HG03342 (cell line): ENCODE results near the gene ATP1A4.
"Not testable (repeated sequence)": the region's sequence is repeated elsewhere in the genome, so short reads cannot be mapped to it uniquely, and the experiment has no call there.

ENCODE experiments used
- ATAC-seq: cut with Tn5 transposase; IDR thresholded peaks from one replicate; pipeline ENCODE4 v1.9.1; 2021; ENCODE audit warnings: mild to moderate bottlenecking, moderate library complexity; ENCODE audit not compliant: unreplicated experiment

Gene ATP1A4

DNA sequence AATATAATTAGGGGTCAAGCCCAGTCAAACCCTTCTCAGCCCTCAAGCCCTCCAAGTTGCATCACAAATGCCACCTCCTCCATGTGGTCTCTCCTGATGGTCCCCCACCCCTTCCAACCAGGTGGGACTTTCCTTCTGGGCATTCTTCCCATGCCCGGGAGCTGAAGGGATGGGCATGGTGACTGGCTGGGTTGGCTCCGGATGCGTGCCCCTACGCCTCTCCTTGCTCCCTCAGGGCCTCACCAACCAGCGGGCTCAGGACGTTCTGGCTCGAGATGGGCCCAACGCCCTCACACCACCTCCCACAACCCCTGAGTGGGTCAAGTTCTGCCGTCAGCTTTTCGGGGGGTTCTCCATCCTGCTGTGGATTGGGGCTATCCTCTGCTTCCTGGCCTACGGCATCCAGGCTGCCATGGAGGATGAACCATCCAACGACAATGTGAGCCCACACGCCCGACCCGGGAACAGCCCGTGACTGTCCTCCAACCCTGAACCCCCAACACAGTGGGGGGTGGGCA, 28.4 kb upstream of the ATP1A4 start:
- ATAC-seq, result no peak

GRCh38 chr1:160123726-160124125, 27.7 kb upstream of the ATP1A4 start:
- ATAC-seq, result no peak

DNA sequence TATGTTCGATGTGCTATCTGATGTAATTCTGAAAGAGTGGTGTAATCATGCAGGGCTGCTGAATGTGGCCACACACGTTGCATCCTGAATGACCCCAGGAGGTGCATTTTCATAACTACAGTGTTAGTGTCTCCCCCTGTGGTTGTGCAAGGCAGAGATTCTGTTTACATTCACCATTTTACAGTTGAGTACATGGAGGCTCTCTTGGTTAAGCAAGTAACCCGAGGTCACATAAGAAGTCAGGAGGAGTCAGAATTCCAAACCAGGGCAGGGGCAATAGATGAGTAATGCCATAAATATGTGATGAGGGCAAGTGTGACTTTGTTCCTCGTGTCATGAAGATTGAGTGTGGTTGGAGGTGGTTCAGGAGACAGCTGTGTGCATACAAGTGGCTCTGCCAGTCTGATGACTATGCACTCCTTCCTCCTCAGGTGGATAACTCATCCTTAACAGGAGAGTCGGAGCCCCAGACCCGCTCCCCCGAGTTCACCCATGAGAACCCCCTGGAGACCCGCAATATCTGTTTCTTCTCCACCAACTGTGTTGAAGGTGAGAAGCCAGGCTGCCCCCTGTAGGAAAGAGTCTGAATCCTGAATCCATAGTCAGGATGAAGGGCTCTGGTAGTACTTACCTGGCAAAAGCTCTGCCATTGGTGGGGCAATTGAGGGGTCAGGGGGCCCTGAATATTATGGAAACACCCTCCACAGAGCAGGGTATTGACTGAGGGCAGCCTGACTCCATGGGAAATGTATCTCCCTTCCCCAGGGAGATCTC, 26.5 kb upstream of the ATP1A4 start:
- ATAC-seq, result no peak

- no peak for ATAC-seq
These were observed 25.7 kb upstream of the ATP1A4 start for GRCh38 chr1:160125746-160126145.

GRCh38 chr1:160126342-160126741, 25.1 kb upstream of the ATP1A4 start:
- not testable (repeated sequence) for ATAC-seq

DNA sequence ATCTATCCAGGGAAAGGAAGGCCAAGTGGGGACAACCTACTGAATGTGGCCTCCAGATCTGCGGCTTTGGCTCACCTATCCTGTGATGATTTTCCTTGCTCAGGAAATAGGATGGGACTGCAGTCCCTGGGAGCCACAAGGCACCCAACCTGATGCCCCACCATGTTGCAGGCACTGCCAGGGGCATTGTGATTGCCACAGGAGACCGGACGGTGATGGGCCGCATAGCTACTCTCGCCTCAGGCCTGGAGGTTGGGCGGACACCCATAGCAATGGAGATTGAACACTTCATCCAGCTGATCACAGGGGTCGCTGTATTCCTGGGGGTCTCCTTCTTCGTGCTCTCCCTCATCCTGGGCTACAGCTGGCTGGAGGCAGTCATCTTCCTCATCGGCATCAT, 24.0 kb upstream of the ATP1A4 start:
- ATAC-seq, result no peak

DNA sequence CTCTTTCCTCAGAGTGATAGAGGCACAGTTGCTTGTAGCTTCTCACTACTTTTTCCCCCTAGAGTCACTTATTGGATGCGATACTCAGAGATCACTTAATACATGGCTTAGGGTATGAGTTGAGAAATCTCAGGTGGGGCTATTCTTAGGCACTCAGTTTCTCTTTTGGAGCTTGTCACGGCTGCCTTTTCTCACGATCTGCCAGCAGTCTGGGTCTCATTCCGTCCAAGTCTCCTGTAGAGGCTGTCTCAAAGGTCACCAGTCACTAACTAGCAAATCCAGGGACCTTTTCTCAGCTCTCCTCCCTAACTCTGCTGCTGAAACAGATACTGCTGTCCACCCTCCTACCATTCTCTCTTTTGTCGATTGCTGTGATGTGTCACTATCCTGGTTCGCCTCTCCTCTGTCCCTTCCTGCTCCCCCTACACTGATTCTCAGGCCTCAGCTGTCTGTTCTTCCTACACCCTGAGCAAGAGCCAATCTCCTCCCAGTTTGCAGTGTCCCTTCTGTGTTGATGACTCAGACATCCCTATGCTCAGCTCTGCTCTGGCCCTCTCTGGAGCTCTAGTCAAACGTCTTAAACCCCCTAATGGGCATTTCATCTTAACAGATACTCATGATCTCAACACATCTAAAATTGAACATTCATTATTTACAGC, 23.4 kb upstream of the ATP1A4 start:
- ATAC-seq, result no peak

DNA sequence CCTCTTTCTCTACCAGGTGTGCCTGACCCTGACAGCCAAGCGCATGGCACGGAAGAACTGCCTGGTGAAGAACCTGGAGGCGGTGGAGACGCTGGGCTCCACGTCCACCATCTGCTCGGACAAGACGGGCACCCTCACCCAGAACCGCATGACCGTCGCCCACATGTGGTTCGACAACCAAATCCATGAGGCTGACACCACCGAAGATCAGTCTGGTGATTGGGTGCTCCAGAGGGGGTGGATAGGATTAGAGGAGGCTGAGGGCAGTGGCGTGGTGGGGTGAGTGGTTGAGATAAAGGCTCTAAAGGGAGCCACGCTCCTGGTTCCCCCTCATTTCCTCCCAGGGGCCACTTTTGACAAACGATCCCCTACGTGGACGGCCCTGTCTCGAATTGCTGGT, 22.8 kb upstream of the ATP1A4 start:
- no peak for ATAC-seq

- ATAC-seq, result no peak
These were observed 22.4 kb upstream of the ATP1A4 start for GRCh38 chr1:160129046-160129445.

DNA sequence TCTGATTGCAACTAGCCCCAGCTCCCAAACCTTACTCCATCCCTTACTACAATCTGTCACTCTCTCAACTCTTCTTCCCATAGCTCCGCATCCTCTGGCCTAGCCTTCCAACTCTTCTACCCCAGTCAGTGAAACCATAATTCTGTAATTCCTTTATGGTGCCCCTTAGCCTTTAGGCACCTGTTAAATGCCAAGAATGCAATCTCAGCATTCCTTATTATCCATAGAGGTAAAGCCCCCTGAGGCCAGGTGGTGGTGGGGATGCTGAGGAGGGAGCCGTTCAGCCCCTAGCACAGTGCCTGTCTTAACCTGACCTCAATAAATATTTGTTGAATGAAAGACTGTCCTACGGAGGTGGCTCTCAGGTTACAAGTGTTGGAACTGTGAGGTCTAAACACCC, 21.8 kb upstream of the ATP1A4 start:
- ATAC-seq, result no peak

GRCh38 chr1:160129966-160130365, 21.4 kb upstream of the ATP1A4 start:
- ATAC-seq, result no peak

DNA sequence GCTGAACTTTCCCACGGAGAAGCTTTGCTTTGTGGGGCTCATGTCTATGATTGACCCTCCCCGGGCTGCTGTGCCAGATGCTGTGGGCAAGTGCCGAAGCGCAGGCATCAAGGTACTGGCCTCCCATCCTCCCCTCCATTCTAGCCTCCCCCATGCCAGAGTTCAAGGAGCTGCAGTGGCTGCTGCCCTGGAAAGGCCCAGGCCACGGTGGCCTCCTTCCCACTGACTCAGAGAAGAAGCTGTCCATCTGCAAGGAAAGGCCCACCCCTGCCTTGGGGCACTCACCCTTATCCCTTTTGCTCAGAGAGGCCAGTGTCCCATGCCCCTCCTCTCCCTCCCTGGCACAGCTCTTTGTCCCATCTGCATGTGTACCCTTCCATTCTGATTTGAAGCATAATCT, 20.9 kb upstream of the ATP1A4 start:
- ATAC-seq, result no peak

DNA sequence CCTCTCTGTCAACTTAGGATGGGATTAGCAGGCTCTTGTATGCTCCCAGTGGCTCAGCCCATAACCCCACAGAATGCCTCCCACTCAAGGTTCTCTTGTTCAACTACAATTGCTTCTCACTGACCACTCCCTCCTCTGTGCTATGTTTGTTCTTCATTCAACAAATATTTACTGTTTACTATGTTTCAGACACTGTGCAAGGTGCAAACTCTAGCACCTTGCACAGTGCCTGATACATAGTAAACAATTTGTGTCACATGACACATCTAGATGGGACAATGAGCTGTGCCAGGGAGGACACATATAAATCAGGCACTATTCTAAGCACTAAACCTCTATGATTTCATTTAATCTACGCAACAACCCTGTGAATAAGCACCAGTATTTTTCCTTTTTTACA, 20.5 kb upstream of the ATP1A4 start:
- ATAC-seq, result no peak

GRCh38 chr1:160131803-160132565, 19.4 kb upstream of the ATP1A4 start:
- no peak for ATAC-seq

- no peak for ATAC-seq
These were observed 17.2 kb upstream of the ATP1A4 start for GRCh38 chr1:160133990-160134770.

DNA sequence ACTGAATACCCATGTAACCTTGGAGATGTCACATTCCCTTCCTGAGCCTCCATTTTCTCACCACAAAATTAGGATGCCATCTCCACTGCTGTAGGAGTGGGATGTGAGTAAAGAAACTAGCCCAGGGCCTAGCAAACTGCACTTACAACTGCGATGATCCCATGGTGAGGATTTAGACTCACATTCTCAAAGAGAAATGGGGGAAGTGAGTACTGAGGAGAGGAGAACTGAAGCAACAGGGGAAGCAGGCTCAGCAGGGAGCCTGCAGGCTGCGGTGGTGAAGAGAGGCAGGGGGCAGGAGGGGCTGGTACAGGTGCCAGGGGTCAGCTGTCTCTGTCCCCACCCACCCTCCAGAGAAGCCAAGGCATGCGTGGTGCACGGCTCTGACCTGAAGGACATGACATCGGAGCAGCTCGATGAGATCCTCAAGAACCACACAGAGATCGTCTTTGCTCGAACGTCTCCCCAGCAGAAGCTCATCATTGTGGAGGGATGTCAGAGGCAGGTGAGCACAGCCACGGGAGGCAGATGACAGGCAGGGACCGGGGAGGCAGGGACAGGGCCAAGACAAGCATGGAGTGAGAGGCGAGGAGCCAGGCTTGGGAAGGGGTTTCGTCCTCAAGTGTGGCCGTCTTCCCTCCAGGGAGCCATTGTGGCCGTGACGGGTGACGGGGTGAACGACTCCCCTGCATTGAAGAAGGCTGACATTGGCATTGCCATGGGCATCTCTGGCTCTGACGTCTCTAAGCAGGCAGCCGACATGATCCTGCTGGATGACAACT, 16.4 kb upstream of the ATP1A4 start:
- no peak for ATAC-seq

- no peak for ATAC-seq
These were observed 15.1 kb upstream of the ATP1A4 start for GRCh38 chr1:160136121-160136925.

DNA sequence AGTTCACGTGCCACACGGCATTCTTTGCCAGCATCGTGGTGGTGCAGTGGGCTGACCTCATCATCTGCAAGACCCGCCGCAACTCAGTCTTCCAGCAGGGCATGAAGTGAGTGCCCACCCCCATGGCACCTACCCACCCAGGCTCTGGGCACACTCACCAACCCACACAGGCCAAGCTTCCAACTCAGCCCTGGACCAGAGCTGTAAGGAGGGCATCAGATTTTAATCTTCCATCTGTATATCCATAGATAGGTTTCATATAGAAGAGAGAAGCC, 14.5 kb upstream of the ATP1A4 start:
- no peak for ATAC-seq

DNA sequence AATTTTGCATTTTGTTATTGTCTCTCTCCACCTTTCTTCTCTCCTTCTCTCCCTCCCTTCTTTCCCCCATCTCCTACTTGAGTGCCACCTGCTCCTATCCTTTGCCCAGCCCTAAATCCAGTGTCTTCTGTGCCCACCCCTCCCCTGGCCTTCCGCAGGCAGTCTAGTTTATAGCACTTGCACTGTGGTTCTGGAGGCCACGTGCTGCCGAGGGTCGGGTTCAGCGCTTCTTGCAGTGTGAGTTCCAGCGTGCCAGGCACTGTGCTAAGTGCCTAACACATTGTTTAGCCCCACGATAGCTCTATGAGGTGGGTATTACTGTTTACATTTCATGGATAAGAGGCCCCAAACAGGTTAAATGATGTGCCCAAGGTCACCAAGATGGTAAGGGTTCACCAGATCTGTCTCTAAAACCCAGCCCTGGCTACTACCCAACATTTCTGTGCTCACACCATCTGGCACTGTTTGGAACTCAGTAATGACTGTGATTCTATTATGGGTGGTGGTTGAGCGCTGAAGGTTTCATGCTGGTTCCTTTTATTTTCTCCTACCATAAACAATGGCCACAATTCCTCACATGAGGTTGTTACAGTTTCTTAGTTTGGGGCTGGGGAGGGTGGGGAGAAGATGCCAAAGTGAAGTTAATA, 14.1 kb upstream of the ATP1A4 start:
- ATAC-seq, result no peak
